HepG2 (cell line): Measurements from ENCODE around the gene CST11. TPM values are rescaled to one million over a fixed set of nuclear protein-coding genes. Genes with fewer than 3 reads are reported as not detected.

Source experiments
- BRD4 ChIP-seq: sonication (generic); formaldehyde crosslinking; IDR thresholded peaks from 2 replicates; pipeline ENCODE4 v1.4.0; 2020; ENCODE audit warnings: missing genetic modification reagents
- GABPA ChIP-seq, 2 experiments: IDR thresholded peaks; 2 replicates each; pipeline ENCODE4 v1.6.1; 2011 to 2016; ENCODE audit warnings: low read depth in 2 of 2, low read length in 1 of 2, missing biosample characterization in 1 of 2, missing genetic modification characterization in 1 of 2
- HNF1B ChIP-seq: sonication (generic); formaldehyde crosslinking; IDR thresholded peaks from 2 replicates; pipeline ENCODE4 v1.5.1; 2020; ENCODE audit warnings: mild to moderate bottlenecking, moderate library complexity, missing genetic modification reagents
- HNRNPLL ChIP-seq: fragments of 200-400 bp; formaldehyde crosslinking; IDR thresholded peaks from 2 replicates; pipeline ENCODE4 v1.6.1; 2017; ENCODE audit warnings: mild to moderate bottlenecking, low read depth, low read length; ENCODE audit not compliant: poor library complexity, severe bottlenecking
- HOXA5 ChIP-seq: sonication (generic); formaldehyde crosslinking; IDR thresholded peaks from 2 replicates; pipeline ENCODE4 v1.4.0; 2020; ENCODE audit warnings: missing genetic modification reagents
- MXI1 ChIP-seq: IDR thresholded peaks from 3 replicates; pipeline ENCODE4 v1.6.1; 2012; ENCODE audit warnings: low read depth, low read length, inconsistent platforms, borderline replicate concordance
- PATZ1 ChIP-seq: sonication (generic); formaldehyde crosslinking; IDR thresholded peaks from 2 replicates; pipeline ENCODE4 v1.4.0; 2020; ENCODE audit warnings: missing genetic modification reagents
- PAXIP1 ChIP-seq: sonication (generic); formaldehyde crosslinking; conservative IDR thresholded peaks from 2 replicates; pipeline ENCODE4 v1.4.0; 2020; ENCODE audit warnings: mild to moderate bottlenecking, missing genetic modification reagents, moderate library complexity
- PRDM4 ChIP-seq: sonication (generic); formaldehyde crosslinking; IDR thresholded peaks from 2 replicates; pipeline ENCODE4 v1.9.0; 2021; ENCODE audit warnings: missing genetic modification reagents, borderline replicate concordance
- RNF2 ChIP-seq: fragments of 450-650 bp; conservative IDR thresholded peaks from 2 replicates; pipeline ENCODE4 v1.6.1; 2016; ENCODE audit warnings: low read depth
- UBTF ChIP-seq: sonication (generic); formaldehyde crosslinking; IDR thresholded peaks from 2 replicates; pipeline ENCODE4 v1.4.0; 2020; ENCODE audit warnings: mild to moderate bottlenecking, missing genetic modification reagents
- ZNF800 ChIP-seq: sonication (generic); formaldehyde crosslinking; IDR thresholded peaks from 2 replicates; pipeline ENCODE4 v1.4.0; 2020; ENCODE audit warnings: missing genetic modification reagents
- polyA plus RNA-seq, 8 experiments: library from polyadenylated mRNA; depleted of rRNA in 3 of 8; stranded (reverse) in 7 of 8; unstranded in 1 of 8; fragments of >200 nt; fragmentation: Illumina TruSeq in 4 of 8; extraction: Trizol in 4 of 8; gene quantifications; 2 replicates each; pipeline versions ENCODE4 v1.2.1 to v1.2.3, GENCODE V29; 2011 to 2016; ENCODE audit warnings: low read depth in 4 of 8, missing spikeins in 1 of 8, mixed read lengths in 1 of 8; ENCODE audit not compliant: insufficient read depth in 1 of 8
- total RNA-seq, 5 experiments: library from RNA; depleted of rRNA; stranded (reverse); fragments of >200 nt; fragmentation: Illumina TruSeq; extraction: Trizol; gene quantifications; 2 replicates each; pipeline ENCODE4 v1.2.3, GENCODE V29; 2016; ENCODE audit warnings: low read depth in 1 of 5

The CST11 gene
- total and polyA plus RNA-seq, 2 of the 13 experiments (the other 11 are each of a cell fraction or from before 2014, with no cell fraction given), result not detected

- TF ChIP-seq PATZ1, result peak; percentile 97
- TF ChIP-seq ZNF800 (CRISPR knock-in tag), result 0 out of 2 replicates have a peak, but pooled peaks have one; percentile 16
- no peak for TF ChIP-seq GABPA (IDR thresholded peaks at IDR 0.05; ENCODE audit: low read depth, low read length)
- TF ChIP-seq GABPA (CRISPR knock-in tag; IDR thresholded peaks at IDR 0.05; ENCODE audit: low read depth), result no peak
- TF ChIP-seq PRDM4 (CRISPR knock-in tag), result no peak
- TF ChIP-seq RNF2, result no peak
- TF ChIP-seq UBTF (CRISPR knock-in tag), result no peak; the same call in 1 of the 2 replicates
- TF ChIP-seq BRD4 (CRISPR knock-in tag), result no peak
- TF ChIP-seq MXI1, result peak; percentile 48; the same call in 1 of the 3 replicates
- TF ChIP-seq PAXIP1 (CRISPR knock-in tag), result no peak; the same call in 1 of the 2 replicates
- TF ChIP-seq HNF1B (CRISPR knock-in tag), result no peak
- TF ChIP-seq HNRNPLL, result peak; percentile 47
- TF ChIP-seq HOXA5, result no peak
Observed at GRCh38 chr20:23419995-23420901, 32.4 kb downstream of the CST11 start (continued).
